Measurements from ENCODE around the gene ALPP.

GRCh38 chr2:232395586-232395985, 17.0 kb downstream of the ALPP start:
- TF ChIP-seq MAF1 (CRISPR knock-in tag; IDR thresholded peaks at IDR 0.05; ENCODE audit: borderline replicate concordance) (no peak), MYC (CRISPR knock-in tag; IDR thresholded peaks at IDR 0.05; ENCODE audit: borderline replicate concordance) (no peak), CBX1 (IDR thresholded peaks at IDR 0.05; ENCODE audit: low read depth) (no peak), KDM6A (CRISPR knock-in tag; IDR thresholded peaks at IDR 0.05; ENCODE audit: low read depth) (no peak), MTF2 (CRISPR knock-in tag; IDR thresholded peaks at IDR 0.05; ENCODE audit: borderline replicate concordance) (no peak), ZNF232 (CRISPR knock-in tag; IDR thresholded peaks at IDR 0.05; ENCODE audit: borderline replicate concordance) (no peak), RARG (CRISPR knock-in tag; IDR thresholded peaks at IDR 0.05; ENCODE audit: low read depth) (no peak), SP2 (CRISPR knock-in tag; IDR thresholded peaks at IDR 0.05) (no peak), ZSCAN29 (CRISPR knock-in tag; conservative IDR thresholded peaks at IDR 0.05) (no peak), ZNF644 (CRISPR knock-in tag; IDR thresholded peaks at IDR 0.05; ENCODE audit: low read depth) (no peak), BHLHE40 (IDR thresholded peaks at IDR 0.05; ENCODE audit: low read length) (no peak)
- TF ChIP-seq, protein P1, sequence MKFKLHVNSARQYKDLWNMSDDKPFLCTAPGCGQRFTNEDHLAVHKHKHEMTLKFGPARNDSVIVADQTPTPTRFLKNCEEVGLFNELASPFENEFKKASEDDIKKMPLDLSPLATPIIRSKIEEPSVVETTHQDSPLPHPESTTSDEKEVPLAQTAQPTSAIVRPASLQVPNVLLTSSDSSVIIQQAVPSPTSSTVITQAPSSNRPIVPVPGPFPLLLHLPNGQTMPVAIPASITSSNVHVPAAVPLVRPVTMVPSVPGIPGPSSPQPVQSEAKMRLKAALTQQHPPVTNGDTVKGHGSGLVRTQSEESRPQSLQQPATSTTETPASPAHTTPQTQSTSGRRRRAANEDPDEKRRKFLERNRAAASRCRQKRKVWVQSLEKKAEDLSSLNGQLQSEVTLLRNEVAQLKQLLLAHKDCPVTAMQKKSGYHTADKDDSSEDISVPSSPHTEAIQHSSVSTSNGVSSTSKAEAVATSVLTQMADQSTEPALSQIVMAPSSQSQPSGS (CRISPR knock-in tag; IDR thresholded peaks at IDR 0.05) = no peak
- TF ChIP-seq, protein P2, sequence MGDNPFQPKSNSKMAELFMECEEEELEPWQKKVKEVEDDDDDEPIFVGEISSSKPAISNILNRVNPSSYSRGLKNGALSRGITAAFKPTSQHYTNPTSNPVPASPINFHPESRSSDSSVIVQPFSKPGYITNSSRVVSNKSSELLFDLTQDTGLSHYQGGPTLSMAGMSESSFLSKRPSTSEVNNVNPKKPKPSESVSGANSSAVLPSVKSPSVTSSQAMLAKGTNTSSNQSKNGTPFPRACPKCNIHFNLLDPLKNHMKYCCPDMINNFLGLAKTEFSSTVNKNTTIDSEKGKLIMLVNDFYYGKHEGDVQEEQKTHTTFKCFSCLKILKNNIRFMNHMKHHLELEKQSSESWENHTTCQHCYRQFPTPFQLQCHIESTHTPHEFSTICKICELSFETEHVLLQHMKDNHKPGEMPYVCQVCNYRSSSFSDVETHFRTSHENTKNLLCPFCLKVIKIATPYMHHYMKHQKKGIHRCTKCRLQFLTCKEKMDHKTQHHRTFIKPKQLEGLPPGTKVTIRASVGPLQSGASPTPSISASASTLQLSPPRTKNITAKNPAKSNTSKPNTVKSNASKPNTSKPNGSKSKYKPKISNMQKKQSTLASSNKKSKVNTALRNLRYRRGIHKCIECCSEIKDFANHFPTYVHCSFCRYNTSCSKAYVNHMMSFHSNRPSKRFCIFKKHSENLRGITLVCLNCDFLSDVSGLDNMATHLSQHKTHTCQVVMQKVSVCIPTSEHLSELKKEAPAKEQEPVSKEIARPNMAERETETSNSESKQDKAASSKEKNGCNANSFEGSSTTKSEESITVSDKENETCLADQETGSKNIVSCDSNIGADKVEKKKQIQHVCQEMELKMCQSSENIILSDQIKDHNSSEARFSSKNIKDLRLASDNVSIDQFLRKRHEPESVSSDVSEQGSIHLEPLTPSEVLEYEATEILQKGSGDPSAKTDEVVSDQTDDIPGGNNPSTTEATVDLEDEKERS (CRISPR knock-in tag; IDR thresholded peaks at IDR 0.05) = no peak
- TF ChIP-seq, protein P3, sequence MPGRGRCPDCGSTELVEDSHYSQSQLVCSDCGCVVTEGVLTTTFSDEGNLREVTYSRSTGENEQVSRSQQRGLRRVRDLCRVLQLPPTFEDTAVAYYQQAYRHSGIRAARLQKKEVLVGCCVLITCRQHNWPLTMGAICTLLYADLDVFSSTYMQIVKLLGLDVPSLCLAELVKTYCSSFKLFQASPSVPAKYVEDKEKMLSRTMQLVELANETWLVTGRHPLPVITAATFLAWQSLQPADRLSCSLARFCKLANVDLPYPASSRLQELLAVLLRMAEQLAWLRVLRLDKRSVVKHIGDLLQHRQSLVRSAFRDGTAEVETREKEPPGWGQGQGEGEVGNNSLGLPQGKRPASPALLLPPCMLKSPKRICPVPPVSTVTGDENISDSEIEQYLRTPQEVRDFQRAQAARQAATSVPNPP (CRISPR knock-in tag; IDR thresholded peaks at IDR 0.05) = no peak
